ENCODE data around the gene ARHGEF28. TPM values are rescaled to one million over a fixed set of nuclear protein-coding genes. Genes with fewer than 3 reads are reported as not detected.

Gene ARHGEF28
- total RNA-seq, 1 donor from 2014 or later: 0.11 TPM

DNA sequence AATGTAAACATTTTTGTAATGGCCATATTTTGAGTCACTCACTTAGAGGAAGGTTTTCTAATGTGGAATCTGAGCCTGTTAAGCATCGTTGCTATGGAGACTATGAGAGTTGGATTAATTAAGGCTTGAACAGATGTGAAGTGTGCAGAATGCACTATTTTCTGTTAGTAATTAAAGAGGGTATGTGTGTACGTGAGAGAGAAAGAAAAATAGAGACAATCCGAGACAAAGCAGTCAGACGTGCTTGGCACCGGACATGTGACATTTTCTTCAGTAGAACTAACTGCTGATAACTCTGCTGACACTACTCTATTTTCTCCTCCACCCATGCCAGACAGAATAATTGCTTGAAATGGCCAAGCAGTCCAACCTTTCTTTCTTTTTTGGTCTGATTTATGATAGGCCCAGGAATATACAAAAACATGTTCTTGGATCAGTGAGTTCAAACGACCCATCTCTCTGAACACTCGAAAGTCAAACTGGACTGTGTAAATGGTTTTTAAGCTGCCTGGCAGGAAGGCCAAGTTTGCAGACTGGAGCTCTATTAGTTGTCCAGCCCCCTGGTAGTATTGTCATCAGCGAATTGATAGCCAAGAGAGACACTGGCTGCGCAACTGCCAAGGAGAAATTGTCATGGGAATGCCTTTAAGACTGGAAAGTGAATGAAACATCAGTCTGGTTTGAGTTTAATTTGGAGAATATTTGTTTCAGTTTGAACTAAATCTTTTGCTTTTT is 322.1 kb downstream of the ARHGEF28 start:
- Mint-ChIP-seq H3K9me3 (no peaks in the 10 kb centered on the region), H3K4me1 (ENCODE audit: low read depth) (no peaks in the 10 kb centered on the region), H3K36me3 (ENCODE audit: low read depth) (no peaks in the 10 kb centered on the region), H3K4me3 (ENCODE audit: low read depth) (no peak overlapping the region), H3K27me3 (ENCODE audit: low read depth) (no peaks in the 10 kb centered on the region), H3K27ac (no peak overlapping the region)
- intact Hi-C loops (cut with micrococcal nuclease): no loop called here
- DNase-seq (ENCODE audit: low spot score): no peak

DNA sequence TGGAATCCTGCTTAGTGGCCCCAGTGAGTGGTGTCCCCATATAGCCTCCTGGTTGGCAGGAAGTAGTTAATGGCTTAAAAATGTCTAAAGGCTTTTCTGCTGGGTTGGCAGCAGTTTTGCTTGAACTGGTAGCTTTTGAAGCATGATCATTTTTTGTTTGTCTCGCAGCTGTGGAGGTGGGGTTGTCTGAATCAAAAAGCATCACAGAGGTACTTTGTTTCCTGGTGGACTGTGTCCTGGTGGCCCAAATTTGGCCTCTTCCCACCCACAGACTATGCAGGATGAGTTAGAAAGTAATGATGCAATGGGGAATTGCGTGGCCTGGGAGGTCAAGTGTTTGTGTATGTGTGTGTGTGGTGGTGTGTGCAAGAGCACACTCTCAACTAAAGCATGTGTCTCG is 322.7 kb downstream of the ARHGEF28 start:
- H3K27ac Mint-ChIP-seq: no peak overlapping the region
- H3K4me1 Mint-ChIP-seq (ENCODE audit: low read depth): no peaks in the 10 kb centered on the region
- no peak overlapping the region for H3K4me3 Mint-ChIP-seq (ENCODE audit: low read depth)
- DNase-seq (ENCODE audit: low spot score): no peak
- H3K27me3 Mint-ChIP-seq (ENCODE audit: low read depth): no peaks in the 10 kb centered on the region
- no peaks in the 10 kb centered on the region for H3K9me3 Mint-ChIP-seq
- intact Hi-C loops (cut with micrococcal nuclease): no loop called here
- H3K36me3 Mint-ChIP-seq (ENCODE audit: low read depth): no peaks in the 10 kb centered on the region

DNA sequence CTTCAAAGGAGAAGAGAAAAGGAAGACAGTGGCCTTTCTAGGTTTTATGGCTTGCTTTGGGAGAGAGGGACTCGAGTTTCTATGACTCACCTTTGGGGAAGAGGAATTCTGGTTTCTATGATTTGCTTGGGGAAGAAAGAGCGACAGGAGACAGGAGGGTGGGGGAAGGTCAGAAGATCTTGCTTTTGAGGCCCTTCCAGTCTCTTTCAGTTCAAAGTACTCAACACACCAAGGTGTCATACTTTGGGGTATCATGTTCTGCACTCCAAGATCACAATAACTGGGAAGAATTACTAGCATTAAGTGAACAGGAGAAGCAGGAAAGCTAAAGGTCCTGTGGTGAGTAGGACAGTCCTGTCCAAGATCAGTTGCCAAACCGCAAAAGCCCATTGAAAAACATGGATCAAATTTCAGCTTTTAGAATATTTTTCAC is 324.5 kb downstream of the ARHGEF28 start:
- Mint-ChIP-seq H3K4me3 (ENCODE audit: low read depth) (no peak overlapping the region), H3K36me3 (ENCODE audit: low read depth) (no peaks in the 10 kb centered on the region), H3K27me3 (ENCODE audit: low read depth) (no peaks in the 10 kb centered on the region), H3K27ac (no peak overlapping the region), H3K4me1 (ENCODE audit: low read depth) (no peaks in the 10 kb centered on the region), H3K9me3 (no peaks in the 10 kb centered on the region)
- intact Hi-C loops (cut with micrococcal nuclease): no loop called here
- DNase-seq (ENCODE audit: low spot score): no peak

DNA sequence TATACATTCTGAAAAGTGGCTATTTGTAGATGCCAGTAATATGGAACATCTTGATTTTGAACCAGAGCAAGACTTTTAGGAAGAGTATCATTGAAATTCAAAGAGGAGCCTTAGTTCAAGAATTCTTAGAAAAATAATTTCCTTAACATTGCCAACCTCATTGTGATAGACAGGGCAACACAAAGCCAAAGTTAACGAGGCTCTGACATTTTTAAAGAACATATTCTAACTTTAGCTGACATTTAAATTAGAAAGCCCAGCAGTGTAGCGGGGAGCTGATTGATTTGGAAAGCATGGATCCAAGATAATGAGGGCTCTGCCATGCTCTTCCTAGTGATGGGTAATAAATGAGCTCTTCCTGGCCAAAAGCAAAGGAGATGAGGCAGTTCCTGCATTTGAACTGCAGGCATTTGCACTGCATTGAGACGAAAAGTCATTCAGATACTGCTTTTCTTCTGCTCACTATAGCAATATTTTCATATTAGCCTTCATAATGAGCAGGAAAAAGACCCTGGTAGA is 325.0 kb downstream of the ARHGEF28 start:
- no peaks in the 10 kb centered on the region for H3K4me1 Mint-ChIP-seq (ENCODE audit: low read depth)
- H3K36me3 Mint-ChIP-seq (ENCODE audit: low read depth): no peaks in the 10 kb centered on the region
- no peak overlapping the region for H3K4me3 Mint-ChIP-seq (ENCODE audit: low read depth)
- H3K9me3 Mint-ChIP-seq: no peaks in the 10 kb centered on the region
- intact Hi-C loops (cut with micrococcal nuclease): no loop called here
- peaks cover 2% of the 10 kb centered on the region for H3K27me3 Mint-ChIP-seq (ENCODE audit: low read depth)
- no peak for DNase-seq (ENCODE audit: low spot score)
- no peak overlapping the region for H3K27ac Mint-ChIP-seq

DNA sequence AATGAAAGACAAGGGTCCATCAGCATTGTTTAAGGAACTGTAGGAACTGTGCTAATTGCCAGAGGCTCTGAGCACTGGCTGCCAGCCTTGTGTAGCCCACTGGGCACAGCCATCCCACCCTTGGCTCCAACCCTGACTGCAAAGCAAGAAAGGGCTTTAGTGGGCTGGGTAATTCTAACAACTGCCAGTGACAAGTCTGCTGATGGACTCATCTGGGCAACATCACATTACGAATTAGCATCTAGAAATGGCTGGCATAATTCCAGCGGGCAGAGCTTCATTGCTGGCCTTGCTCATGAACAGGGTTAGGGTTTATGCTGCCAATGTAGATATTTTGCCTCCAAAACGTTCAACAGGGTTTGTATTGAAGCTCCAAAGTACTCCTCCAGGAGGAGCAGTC is 326.9 kb downstream of the ARHGEF28 start:
- intact Hi-C loops (cut with micrococcal nuclease): no loop called here
- Mint-ChIP-seq H3K27me3 (ENCODE audit: low read depth) (peaks cover 2% of the 10 kb centered on the region), H3K4me3 (ENCODE audit: low read depth) (no peak overlapping the region), H3K36me3 (ENCODE audit: low read depth) (no peaks in the 10 kb centered on the region), H3K9me3 (no peaks in the 10 kb centered on the region), H3K4me1 (ENCODE audit: low read depth) (no peaks in the 10 kb centered on the region), H3K27ac (no peak overlapping the region)
- DNase-seq (ENCODE audit: low spot score): no peak

DNA sequence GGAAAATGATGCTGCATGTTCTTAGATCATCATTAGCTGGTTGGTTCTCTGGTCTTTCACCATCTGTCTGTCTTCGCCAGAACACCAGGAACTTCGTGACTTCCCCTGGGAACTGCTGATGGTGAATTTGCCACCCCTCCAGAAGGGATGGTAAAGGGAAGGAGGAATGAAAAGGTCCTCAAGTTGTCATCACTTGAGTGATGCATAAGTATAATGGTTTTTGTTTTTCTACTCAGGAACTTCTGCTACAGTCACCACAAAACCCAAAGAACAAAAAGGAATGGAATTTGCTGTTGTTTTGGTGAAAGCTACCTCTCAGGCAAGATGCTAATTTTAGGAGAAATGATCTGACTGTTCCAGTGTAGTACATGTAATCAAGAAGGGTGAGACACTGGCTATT is 328.4 kb downstream of the ARHGEF28 start:
- H3K36me3 Mint-ChIP-seq (ENCODE audit: low read depth): no peaks in the 10 kb centered on the region
- H3K27ac Mint-ChIP-seq: no peak overlapping the region
- H3K4me3 Mint-ChIP-seq (ENCODE audit: low read depth): no peak overlapping the region
- peaks cover 4% of the 10 kb centered on the region for H3K27me3 Mint-ChIP-seq (ENCODE audit: low read depth)
- no peak for DNase-seq (ENCODE audit: low spot score)
- no peaks in the 10 kb centered on the region for H3K9me3 Mint-ChIP-seq
- intact Hi-C loops (cut with micrococcal nuclease): no loop called here
- H3K4me1 Mint-ChIP-seq (ENCODE audit: low read depth): no peaks in the 10 kb centered on the region

DNA sequence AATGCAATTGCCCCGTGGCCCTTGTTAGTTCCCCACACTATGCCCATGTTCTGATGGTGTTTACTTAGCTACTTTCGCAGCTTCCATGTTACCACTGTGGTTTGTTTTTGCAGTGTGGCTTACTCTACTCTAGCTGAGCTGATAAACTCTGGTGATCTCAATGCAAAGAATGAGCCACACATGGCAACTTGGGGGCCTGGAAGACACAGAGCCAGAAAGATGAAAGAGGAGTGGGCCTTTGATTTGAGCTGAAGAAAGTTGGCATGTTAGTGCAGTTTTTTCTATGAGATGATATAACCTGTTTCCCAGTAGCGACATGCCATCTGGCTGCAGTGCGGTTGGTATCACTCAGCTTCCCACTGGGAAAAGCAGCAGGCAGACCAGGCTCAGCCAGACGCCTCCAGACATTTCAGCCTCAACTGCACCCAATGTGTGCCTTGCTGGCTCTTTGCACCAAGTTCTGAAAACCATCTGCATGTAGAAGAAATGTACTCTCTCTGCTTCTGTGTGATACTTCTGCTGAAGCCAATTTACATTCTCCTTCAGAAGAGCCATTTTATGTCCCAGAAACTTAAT is 329.4 kb downstream of the ARHGEF28 start:
- intact Hi-C loops (cut with micrococcal nuclease): no loop called here
- no peaks in the 10 kb centered on the region for H3K9me3 Mint-ChIP-seq
- no peak for DNase-seq (ENCODE audit: low spot score)
- H3K4me3 Mint-ChIP-seq (ENCODE audit: low read depth): no peak overlapping the region
- H3K27me3 Mint-ChIP-seq (ENCODE audit: low read depth): peaks cover 4% of the 10 kb centered on the region
- H3K27ac Mint-ChIP-seq: no peak overlapping the region
- H3K36me3 Mint-ChIP-seq (ENCODE audit: low read depth): no peaks in the 10 kb centered on the region
- H3K4me1 Mint-ChIP-seq (ENCODE audit: low read depth): no peaks in the 10 kb centered on the region

DNA sequence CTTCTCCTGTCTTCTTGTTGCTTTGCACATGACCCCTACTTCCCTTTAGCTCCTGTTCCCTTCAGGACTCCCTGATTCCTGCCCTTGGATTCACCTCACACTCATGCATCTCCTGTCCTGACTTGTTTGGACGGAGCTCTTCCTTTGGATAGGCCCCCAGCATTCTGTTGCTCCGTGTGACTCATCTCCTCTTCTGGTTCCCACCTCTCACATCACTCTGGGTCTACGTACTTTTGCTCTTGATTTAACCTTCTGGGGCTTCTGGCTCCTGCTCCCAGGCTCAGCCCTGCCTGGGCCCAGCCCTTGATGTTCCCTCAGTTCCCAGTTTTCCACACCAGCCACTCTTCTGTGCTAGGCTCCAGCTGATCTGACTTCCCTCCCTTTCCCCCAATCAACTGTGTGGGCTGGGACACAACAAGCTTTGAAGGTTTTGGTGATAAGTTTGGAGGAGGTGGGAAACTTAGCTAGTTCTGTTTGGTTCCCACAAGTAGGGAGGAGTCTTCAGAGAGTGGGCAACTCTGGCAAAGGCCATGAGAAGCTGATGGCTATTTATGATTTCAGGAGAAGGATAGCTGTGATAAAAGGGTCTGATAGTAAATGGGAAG is 331.5 kb downstream of the ARHGEF28 start:
- no peak overlapping the region for H3K4me3 Mint-ChIP-seq (ENCODE audit: low read depth)
- H3K27ac Mint-ChIP-seq: no peak overlapping the region
- no peak for DNase-seq (ENCODE audit: low spot score)
- peaks cover 4% of the 10 kb centered on the region for H3K27me3 Mint-ChIP-seq (ENCODE audit: low read depth)
- intact Hi-C loops (cut with micrococcal nuclease): no loop called here
- no peaks in the 10 kb centered on the region for H3K36me3 Mint-ChIP-seq (ENCODE audit: low read depth)
- no peaks in the 10 kb centered on the region for H3K4me1 Mint-ChIP-seq (ENCODE audit: low read depth)
- H3K9me3 Mint-ChIP-seq: no peaks in the 10 kb centered on the region

DNA sequence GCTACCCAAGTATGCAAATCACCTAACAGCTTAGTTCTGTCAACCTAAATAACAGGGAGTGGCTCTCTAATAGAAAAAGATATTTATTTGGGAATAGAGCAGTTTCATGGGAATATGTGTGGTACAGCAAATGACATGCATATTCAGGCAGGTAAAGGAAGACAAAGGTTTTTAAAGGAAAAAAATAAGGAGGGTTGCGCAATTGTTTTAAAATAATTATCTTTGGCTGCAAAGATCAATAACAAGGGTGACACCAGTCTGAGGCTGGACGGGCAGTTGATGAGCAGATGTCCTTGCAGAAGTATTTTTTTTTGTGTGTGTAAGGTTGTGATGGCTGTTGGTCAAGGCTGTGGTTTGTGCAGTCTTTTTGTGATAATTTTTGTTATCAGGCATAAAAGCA is 332.0 kb downstream of the ARHGEF28 start:
- Mint-ChIP-seq H3K9me3 (no peaks in the 10 kb centered on the region), H3K4me3 (ENCODE audit: low read depth) (no peak overlapping the region), H3K27ac (no peak overlapping the region), H3K4me1 (ENCODE audit: low read depth) (no peaks in the 10 kb centered on the region), H3K36me3 (ENCODE audit: low read depth) (no peaks in the 10 kb centered on the region), H3K27me3 (ENCODE audit: low read depth) (peaks cover 4% of the 10 kb centered on the region)
- intact Hi-C loops (cut with micrococcal nuclease): no loop called here
- DNase-seq (ENCODE audit: low spot score): no peak

DNA sequence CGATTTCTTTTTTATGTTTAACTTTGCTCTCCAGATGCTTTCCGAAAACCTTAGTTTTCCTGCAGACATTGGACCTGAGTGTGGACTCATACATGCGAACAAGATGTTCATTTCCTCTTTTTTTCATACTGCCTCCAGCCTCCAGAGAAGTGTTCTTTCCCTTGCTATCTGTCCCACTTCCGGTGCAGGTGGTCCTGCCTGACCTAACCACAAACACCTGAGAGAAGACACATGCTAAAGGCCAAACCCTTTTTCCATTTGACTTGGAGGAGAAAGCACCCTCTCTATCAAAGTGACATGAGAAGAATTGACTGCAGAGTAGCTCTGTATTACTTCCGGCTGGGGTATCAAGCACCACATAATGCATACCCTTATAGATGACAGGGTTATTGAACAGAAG is 334.0 kb downstream of the ARHGEF28 start:
- Mint-ChIP-seq H3K4me1 (ENCODE audit: low read depth) (no peaks in the 10 kb centered on the region), H3K27me3 (ENCODE audit: low read depth) (peaks cover 4% of the 10 kb centered on the region), H3K36me3 (ENCODE audit: low read depth) (no peaks in the 10 kb centered on the region), H3K4me3 (ENCODE audit: low read depth) (no peak overlapping the region), H3K9me3 (no peaks in the 10 kb centered on the region), H3K27ac (no peak overlapping the region)
- no peak for DNase-seq (ENCODE audit: low spot score)
- intact Hi-C loops (cut with micrococcal nuclease): no loop called here

DNA sequence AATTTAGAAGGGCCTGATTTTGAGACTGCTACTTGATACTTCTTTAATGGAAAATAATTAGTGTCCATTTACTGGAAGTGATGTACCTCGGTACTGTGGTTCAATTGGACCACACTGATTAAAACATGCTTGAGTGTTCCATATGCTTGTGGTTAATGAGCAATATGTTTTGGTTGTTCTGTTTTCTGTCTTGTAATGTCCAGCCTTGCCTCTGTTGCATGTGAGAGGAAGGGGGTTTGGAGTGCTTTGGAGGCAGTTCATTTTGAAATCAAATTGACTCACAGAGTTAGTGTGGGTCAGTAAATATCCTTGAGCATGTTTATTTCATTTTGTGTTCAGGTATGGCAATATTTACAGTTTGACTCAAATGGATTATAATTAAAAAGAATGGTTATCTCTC is 334.4 kb downstream of the ARHGEF28 start:
- no peak for DNase-seq (ENCODE audit: low spot score)
- Mint-ChIP-seq H3K4me3 (ENCODE audit: low read depth) (no peak overlapping the region), H3K4me1 (ENCODE audit: low read depth) (no peaks in the 10 kb centered on the region), H3K27ac (no peak overlapping the region), H3K9me3 (no peaks in the 10 kb centered on the region), H3K36me3 (ENCODE audit: low read depth) (no peaks in the 10 kb centered on the region), H3K27me3 (ENCODE audit: low read depth) (peaks cover 4% of the 10 kb centered on the region)
- intact Hi-C loops (cut with micrococcal nuclease): no loop called here

DNA sequence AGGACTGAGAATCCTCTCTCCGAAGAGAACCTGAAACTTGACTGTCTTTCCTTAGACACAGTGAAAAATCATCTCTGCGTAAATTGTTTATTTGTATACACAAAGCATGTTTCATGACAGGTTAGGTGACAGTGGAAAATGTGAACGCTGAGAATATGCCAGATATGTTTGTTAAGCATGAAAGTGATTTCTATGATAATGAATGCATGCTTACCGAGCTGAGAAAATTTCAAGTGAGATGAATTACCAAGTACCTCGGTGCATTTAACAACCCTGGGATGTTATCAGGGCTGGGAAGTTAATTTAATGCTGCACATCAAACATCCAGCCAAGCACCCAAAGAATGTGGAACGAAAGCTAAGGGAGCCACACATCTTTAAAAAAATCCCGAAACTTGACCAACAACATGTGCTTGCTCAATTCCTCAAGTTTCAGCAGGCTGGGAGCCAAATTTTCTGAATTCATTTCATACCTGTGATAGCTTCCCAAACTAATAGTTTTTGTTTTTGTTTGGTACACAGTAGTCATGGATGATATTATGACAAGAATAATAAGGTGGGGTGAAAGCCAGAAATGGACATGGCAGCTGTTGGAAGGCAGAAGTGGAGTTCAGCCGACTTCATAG is 336.9 kb downstream of the ARHGEF28 start:
- intact Hi-C loops (cut with micrococcal nuclease): no loop called here
- DNase-seq (ENCODE audit: low spot score): no peak
- H3K4me3 Mint-ChIP-seq (ENCODE audit: low read depth): no peak overlapping the region
- no peaks in the 10 kb centered on the region for H3K9me3 Mint-ChIP-seq
- H3K27me3 Mint-ChIP-seq (ENCODE audit: low read depth): peaks cover 2% of the 10 kb centered on the region
- H3K4me1 Mint-ChIP-seq (ENCODE audit: low read depth): no peaks in the 10 kb centered on the region
- no peaks in the 10 kb centered on the region for H3K36me3 Mint-ChIP-seq (ENCODE audit: low read depth)
- no peak overlapping the region for H3K27ac Mint-ChIP-seq

DNA sequence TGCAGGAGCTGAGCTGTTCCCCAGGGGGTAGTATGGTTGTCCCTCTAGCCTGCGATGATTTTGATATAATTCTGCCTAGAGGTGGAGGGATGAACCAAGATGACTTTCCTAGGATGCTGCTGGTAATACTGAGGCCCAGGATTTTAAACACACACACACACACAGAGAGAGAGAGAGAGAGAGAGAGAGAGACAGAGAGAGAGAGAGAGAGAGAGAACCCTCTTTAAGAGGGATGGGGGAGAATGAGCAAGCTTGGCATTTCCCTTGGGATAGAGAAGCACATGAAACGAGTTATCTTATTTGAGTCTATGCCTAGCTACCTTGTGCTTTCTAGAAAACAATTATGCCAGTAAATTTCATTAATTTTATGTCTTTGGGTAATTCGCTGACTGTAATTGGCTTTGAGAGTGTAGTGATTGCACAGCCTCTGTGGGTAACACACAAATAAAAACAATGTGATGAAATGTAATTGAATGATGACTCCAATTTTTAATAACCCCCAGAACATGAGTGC is 338.4 kb downstream of the ARHGEF28 start:
- no peaks in the 10 kb centered on the region for H3K27me3 Mint-ChIP-seq (ENCODE audit: low read depth)
- intact Hi-C loops (cut with micrococcal nuclease): no loop called here

More for the DNA sequence above, 338.4 kb downstream of the ARHGEF28 start:
- DNase-seq (ENCODE audit: low spot score): no peak
- no peak overlapping the region for H3K4me3 Mint-ChIP-seq (ENCODE audit: low read depth)
- H3K36me3 Mint-ChIP-seq (ENCODE audit: low read depth): no peaks in the 10 kb centered on the region
- H3K4me1 Mint-ChIP-seq (ENCODE audit: low read depth): no peaks in the 10 kb centered on the region
- H3K27ac Mint-ChIP-seq: no peak overlapping the region
- H3K9me3 Mint-ChIP-seq: no peaks in the 10 kb centered on the region
